HCT116 (cell line): ENCODE data around the gene ETV5.

Experiments used
- CEBPB ChIP-seq: IDR thresholded peaks from 2 replicates; pipeline ENCODE4 v1.6.1; 2012; ENCODE audit warnings: low read depth
- ELF1 ChIP-seq: IDR thresholded peaks from 2 replicates; pipeline ENCODE4 v1.6.1; 2012; ENCODE audit warnings: low read depth, borderline replicate concordance
- EZH2 ChIP-seq: fragments of 200-600 bp; sonication (generic); IDR thresholded peaks from 2 replicates; pipeline ENCODE4 v1.6.1; 2017; ENCODE audit warnings: antibody characterized with exemption, mixed run types
- EZH2phosphoT487 ChIP-seq: fragments of 200-600 bp; IDR thresholded peaks from 2 replicates; pipeline ENCODE4 v1.6.1; 2018; ENCODE audit warnings: antibody characterized with exemption, borderline replicate concordance
- MAX ChIP-seq: IDR thresholded peaks from 2 replicates; pipeline ENCODE4 v1.6.1; 2012
- POLR2A ChIP-seq: IDR thresholded peaks from 2 replicates; pipeline ENCODE4 v1.7.0; 2011; ENCODE audit warnings: borderline replicate concordance; ENCODE audit not compliant: insufficient read depth, insufficient read length; ENCODE audit errors: extremely low read depth
- POLR2AphosphoS5 ChIP-seq: IDR thresholded peaks from 2 replicates; pipeline ENCODE4 v1.6.1; 2011; ENCODE audit warnings: mild to moderate bottlenecking, low read depth, low read length, moderate library complexity
- RAD21 ChIP-seq: IDR thresholded peaks from 2 replicates; pipeline ENCODE4 v1.6.1; 2012; ENCODE audit warnings: low read depth, mild to moderate bottlenecking
- SIN3A ChIP-seq: IDR thresholded peaks from 2 replicates; pipeline ENCODE4 v1.6.1; 2012; ENCODE audit warnings: low read depth
- SP1 ChIP-seq: IDR thresholded peaks from 2 replicates; pipeline ENCODE4 v1.6.1; 2012; ENCODE audit warnings: low read depth
- SRF ChIP-seq: IDR thresholded peaks from 2 replicates; pipeline ENCODE4 v1.6.1; 2012; ENCODE audit warnings: low read depth
- YY1 ChIP-seq: IDR thresholded peaks from 2 replicates; pipeline ENCODE4 v1.6.1; 2011; ENCODE audit warnings: low read length, low read depth, moderate library complexity, mild to moderate bottlenecking; ENCODE audit not compliant: insufficient replicate concordance; ENCODE audit errors: extremely low read depth
- TF ChIP-seq, protein P1 (sequence below): IDR thresholded peaks from 2 replicates; pipeline ENCODE4 v1.6.1; 2012; ENCODE audit warnings: low read depth
- TF ChIP-seq, protein P2 (sequence below), 3 experiments: fragments of 200-600 bp in 1 of 3; sonication (generic) in 1 of 3; IDR thresholded peaks in 2 of 3; conservative IDR thresholded peaks in 1 of 3; 2 replicates each; pipeline ENCODE4 v1.5.1; 2012 to 2017; ENCODE audit warnings: low read depth in 2 of 3, low read length in 2 of 3, antibody characterized with exemption in 1 of 3, borderline replicate concordance in 1 of 3, control low read depth in 1 of 3, mild to moderate bottlenecking in 1 of 3, mixed read lengths in 1 of 3, mixed run types in 1 of 3, moderate library complexity in 1 of 3; ENCODE audit not compliant: insufficient read depth in 1 of 3

DNA sequence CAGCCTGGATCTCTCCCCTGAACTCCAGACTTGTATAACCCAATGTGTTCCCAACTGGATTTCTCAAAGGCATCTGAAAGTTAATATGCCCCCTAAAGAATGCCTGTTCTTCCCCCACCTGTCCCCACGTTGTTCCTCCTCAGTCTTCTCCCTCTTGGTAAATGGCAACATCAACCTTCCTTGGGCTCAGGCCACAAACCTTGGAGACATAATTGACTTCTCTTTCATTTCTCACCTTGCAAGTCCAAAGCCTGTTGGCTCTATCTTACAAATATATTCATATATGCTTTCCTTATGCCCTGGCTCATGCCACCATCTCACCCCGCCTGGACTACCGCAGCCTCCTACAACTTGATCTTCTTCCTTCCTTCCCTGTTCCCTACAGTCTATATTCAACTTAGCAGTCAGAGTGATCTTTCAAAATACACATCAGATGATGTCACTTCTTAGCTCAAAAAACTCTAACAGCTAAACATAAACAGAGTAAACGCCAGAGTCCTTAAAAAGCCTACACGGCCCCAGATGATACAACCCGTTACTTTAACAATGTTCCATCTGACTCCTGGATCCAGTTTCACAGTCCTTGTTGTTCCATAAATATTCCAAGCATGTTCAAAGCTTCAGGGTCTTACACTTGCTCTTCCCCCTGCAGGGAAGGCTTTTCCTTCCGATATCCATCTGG lies 66.2 kb downstream of the ETV5 start:
- TF ChIP-seq, protein P1, sequence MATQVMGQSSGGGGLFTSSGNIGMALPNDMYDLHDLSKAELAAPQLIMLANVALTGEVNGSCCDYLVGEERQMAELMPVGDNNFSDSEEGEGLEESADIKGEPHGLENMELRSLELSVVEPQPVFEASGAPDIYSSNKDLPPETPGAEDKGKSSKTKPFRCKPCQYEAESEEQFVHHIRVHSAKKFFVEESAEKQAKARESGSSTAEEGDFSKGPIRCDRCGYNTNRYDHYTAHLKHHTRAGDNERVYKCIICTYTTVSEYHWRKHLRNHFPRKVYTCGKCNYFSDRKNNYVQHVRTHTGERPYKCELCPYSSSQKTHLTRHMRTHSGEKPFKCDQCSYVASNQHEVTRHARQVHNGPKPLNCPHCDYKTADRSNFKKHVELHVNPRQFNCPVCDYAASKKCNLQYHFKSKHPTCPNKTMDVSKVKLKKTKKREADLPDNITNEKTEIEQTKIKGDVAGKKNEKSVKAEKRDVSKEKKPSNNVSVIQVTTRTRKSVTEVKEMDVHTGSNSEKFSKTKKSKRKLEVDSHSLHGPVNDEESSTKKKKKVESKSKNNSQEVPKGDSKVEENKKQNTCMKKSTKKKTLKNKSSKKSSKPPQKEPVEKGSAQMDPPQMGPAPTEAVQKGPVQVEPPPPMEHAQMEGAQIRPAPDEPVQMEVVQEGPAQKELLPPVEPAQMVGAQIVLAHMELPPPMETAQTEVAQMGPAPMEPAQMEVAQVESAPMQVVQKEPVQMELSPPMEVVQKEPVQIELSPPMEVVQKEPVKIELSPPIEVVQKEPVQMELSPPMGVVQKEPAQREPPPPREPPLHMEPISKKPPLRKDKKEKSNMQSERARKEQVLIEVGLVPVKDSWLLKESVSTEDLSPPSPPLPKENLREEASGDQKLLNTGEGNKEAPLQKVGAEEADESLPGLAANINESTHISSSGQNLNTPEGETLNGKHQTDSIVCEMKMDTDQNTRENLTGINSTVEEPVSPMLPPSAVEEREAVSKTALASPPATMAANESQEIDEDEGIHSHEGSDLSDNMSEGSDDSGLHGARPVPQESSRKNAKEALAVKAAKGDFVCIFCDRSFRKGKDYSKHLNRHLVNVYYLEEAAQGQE, result no peak
- no peak for TF ChIP-seq MAX
- TF ChIP-seq POLR2AphosphoS5, result no peak
- TF ChIP-seq, protein P2, sequence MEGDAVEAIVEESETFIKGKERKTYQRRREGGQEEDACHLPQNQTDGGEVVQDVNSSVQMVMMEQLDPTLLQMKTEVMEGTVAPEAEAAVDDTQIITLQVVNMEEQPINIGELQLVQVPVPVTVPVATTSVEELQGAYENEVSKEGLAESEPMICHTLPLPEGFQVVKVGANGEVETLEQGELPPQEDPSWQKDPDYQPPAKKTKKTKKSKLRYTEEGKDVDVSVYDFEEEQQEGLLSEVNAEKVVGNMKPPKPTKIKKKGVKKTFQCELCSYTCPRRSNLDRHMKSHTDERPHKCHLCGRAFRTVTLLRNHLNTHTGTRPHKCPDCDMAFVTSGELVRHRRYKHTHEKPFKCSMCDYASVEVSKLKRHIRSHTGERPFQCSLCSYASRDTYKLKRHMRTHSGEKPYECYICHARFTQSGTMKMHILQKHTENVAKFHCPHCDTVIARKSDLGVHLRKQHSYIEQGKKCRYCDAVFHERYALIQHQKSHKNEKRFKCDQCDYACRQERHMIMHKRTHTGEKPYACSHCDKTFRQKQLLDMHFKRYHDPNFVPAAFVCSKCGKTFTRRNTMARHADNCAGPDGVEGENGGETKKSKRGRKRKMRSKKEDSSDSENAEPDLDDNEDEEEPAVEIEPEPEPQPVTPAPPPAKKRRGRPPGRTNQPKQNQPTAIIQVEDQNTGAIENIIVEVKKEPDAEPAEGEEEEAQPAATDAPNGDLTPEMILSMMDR (IDR thresholded peaks at IDR 0.05 in 2 of 3, conservative IDR thresholded peaks at IDR 0.05 in 1 of 3; ENCODE audit: borderline replicate concordance in 1 of 3, insufficient read depth in 1 of 3, low read depth in 2 of 3, low read length in 2 of 3), result no peak
- TF ChIP-seq SRF, result no peak
- TF ChIP-seq POLR2A, result no peak
- no peak for TF ChIP-seq YY1
- TF ChIP-seq SIN3A, result no peak
- no peak for TF ChIP-seq RAD21
- TF ChIP-seq EZH2, result no peak
- TF ChIP-seq EZH2phosphoT487, result no peak
- no peak for TF ChIP-seq ELF1
- no peak for TF ChIP-seq CEBPB
- TF ChIP-seq SP1, result no peak
